ENCODE measurements around the gene MIDN. TPM values are rescaled to one million over a fixed set of nuclear protein-coding genes. Genes with fewer than 3 reads are reported as not detected.
"Not testable (repeated sequence)": the region's sequence is repeated elsewhere in the genome, so short reads cannot be mapped to it uniquely, and the experiment has no call there.

Gene MIDN
- total RNA-seq = 10 to 100 TPM; 85.9 to 88.3 TPM

DNA sequence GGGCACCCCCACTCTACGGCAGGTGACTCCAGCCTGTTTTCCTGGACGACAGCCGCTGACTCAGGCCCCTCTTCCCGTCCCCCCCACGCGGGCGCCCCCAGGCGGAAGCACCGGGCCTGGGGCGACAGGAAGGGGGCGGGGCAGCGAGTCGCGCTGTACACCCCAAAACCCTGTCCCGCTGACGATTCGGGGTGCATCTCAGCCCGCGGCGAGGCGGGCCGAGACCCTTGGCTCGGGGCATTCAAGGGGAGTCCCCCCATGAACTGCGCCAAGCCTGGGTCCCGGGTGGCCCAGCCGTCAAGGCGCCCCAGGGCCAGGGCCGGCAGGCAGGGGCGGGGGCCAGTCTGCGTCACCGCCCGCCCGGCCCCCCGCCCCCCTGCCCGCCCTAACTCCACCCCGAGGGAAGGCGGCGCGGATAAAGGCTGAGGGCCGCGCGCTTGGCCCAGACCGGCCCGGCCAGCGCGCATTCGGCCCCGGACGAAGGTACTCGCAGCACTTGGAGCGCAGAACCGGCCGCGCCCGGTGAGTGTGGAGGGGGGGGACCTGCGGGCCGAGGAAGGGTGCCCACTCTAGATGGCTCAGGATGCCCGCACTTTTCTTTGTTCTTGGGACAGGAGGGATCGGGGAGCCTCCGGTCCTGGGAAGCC, at the start of gene MIDN:
TSS of gene MIDN (plus strand) at position 445 of the 647 bp plus-strand sequence. CDS start 1,714 bp downstream, outside the sequence.
- Mint-ChIP-seq H3K36me3 (no peaks in the 10 kb centered on the region), H3K9me3 (no peaks in the 10 kb centered on the region), H3K27ac (peak within 1 kb of the TSS; percentile 29 to 56), H3K27me3 (no peaks in the 10 kb centered on the region), H3K4me1 (ENCODE audit: low read depth in 2 of 2) (peaks cover under 1 to 9% of the 10 kb centered on the region in 2 donors), H3K4me3 (peak within 1 kb of the TSS; percentile 70)
- ATAC-seq = peak; percentile 37 to 52
- peak; percentile 85 for DNase-seq (ENCODE audit: low spot score)

DNA sequence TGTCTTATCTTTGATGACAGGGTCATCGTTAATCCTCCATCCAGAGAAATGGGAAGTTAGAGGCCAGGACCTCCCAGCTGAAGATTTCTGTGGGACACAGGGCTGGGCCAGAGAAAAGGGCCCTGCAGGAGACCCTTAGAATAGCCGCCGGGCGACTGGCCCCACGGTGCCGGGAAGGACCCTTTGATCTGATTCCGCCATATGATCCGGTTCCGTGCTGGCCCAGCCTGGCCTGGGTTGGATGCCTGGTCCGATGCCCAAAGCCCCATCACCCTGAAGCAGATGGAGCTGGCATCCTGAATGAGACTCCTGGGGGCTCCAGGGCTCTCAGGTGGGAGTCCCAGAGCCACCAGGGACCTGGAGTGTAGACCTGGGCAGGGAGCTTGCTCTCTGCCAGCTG, 48.9 kb upstream of the MIDN start:
- ATAC-seq = no peak
- Mint-ChIP-seq H3K27ac (no peak overlapping the region), H3K4me1 (ENCODE audit: low read depth in 2 of 2) (peaks cover 4 to 9% of the 10 kb centered on the region in 2 donors), H3K27me3 (no peaks in the 10 kb centered on the region), H3K9me3 (no peaks in the 10 kb centered on the region), H3K36me3 (no peaks in the 10 kb centered on the region), H3K4me3 (no peak overlapping the region)
- DNase-seq (ENCODE audit: low spot score) = no peak

DNA sequence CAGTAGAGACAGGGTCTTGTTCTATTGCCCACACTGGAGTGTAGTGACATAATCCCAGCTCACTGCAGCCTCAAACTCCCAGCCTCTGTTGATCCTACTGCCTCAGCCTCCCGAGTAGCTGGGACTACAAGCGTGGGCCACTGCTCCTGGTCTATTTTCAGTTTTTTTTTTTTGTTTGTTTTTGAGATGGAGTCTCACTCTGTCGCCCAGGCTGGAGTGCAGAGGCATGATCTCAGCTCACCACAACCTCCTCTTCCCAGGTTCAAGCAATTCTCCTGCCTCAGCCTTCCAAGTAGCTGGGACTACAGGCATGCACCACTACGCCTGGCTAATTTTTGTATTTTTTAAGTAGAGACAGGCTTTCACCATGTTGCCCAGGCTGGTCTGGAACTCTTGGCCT, 47.8 kb upstream of the MIDN start:
- not testable (repeated sequence) for H3K27me3 Mint-ChIP-seq; H3K4me3 Mint-ChIP-seq; H3K36me3 Mint-ChIP-seq; DNase-seq (ENCODE audit: low spot score); ATAC-seq; H3K9me3 Mint-ChIP-seq; H3K4me1 Mint-ChIP-seq (ENCODE audit: low read depth in 2 of 2)
- H3K27ac Mint-ChIP-seq = peak overlapping the region in 1 of 2 donors; percentile 27

DNA sequence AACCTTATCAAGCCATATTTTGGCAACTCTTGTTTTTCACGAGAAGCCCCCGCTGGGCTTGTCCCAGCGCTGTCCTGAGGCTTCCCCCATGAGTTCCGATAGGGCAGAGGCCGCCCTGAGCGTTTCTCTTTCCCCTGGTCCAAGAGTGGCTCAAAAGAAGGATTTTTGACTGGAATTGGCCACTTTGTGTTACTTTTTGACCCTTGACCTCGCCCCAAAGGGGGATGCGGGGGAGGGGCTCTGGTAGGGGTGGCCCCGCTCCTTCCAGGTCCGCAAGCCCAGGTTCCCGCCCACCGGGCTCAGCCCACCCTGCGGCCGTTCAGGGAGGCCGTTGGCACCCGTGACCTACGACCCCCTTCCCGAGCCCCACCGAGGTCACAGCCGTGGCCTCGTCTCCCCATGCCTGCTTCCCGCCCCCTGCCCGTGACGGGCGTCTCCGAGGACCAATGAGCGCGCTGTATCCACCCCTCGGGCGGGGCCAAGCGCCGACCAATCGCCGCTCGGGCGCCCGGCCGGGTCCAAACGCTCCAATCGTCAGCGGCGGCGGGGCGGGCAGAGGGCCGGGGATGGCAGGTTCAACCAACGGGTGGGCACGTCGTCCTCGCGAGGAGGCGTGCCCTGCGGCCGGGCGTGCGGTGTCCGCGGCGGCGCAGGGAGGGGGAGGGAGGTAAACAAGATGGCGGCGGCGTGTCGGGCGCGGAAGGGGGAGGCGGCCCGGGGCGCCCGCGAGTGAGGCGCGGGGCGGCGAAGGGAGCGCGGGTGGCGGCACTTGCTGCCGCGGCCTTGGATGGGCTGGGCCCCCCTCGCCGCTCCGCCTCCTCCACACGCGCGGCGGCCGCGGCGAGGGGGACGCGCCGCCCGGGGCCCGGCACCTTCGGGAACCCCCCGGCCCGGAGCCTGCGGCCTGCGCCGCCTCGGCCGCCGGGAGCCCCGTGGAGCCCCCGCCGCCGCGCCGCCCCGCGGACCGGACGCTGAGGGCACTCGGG, 43.0 kb upstream of the MIDN start, which contains the start of gene STK11:
TSS of gene STK11 (plus strand) at position 665 of the 986 bp plus-strand sequence. CDS start 1,136 bp downstream, outside the sequence.
- peak within 1 kb of the TSS; percentile 97 for H3K4me3 Mint-ChIP-seq
- DNase-seq (ENCODE audit: low spot score) (peak; percentile 100), ATAC-seq (peak; percentile 98 to 99)
- H3K4me1 Mint-ChIP-seq (ENCODE audit: low read depth in 2 of 2) = peaks cover 17 to 21% of the 10 kb centered on the region in 2 donors
- H3K36me3 Mint-ChIP-seq = no peaks in the 10 kb centered on the region
- peak within 1 kb of the TSS; percentile 90 to 92 for H3K27ac Mint-ChIP-seq
- no peaks in the 10 kb centered on the region for H3K9me3 Mint-ChIP-seq
- no peaks in the 10 kb centered on the region for H3K27me3 Mint-ChIP-seq

DNA sequence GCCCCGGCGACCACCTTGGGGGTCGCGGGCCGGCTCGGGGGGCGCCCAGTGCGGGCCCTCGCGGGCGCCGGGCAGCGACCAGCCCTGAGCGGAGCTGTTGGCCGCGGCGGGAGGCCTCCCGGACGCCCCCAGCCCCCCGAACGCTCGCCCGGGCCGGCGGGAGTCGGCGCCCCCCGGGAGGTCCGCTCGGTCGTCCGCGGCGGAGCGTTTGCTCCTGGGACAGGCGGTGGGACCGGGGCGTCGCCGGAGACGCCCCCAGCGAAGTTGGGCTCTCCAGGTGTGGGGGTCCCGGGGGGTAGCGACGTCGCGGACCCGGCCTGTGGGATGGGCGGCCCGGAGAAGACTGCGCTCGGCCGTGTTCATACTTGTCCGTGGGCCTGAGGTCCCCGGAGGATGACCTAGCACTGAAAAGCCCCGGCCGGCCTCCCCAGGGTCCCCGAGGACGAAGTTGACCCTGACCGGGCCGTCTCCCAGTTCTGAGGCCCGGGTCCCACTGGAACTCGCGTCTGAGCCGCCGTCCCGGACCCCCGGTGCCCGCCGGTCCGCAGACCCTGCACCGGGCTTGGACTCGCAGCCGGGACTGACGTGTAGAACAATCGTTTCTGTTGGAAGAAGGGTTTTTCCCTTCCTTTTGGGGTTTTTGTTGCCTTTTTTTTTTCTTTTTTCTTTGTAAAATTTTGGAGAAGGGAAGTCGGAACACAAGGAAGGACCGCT, 42.1 kb upstream of the MIDN start:
- Mint-ChIP-seq H3K27ac (peak overlapping the region; percentile 90 to 92), H3K36me3 (no peaks in the 10 kb centered on the region), H3K4me3 (peak overlapping the region; percentile 97), H3K4me1 (ENCODE audit: low read depth in 2 of 2) (peaks cover 17 to 21% of the 10 kb centered on the region in 2 donors), H3K27me3 (no peaks in the 10 kb centered on the region), H3K9me3 (no peaks in the 10 kb centered on the region)
- peak; percentile 58 for DNase-seq (ENCODE audit: low spot score)
- no peak for ATAC-seq

DNA sequence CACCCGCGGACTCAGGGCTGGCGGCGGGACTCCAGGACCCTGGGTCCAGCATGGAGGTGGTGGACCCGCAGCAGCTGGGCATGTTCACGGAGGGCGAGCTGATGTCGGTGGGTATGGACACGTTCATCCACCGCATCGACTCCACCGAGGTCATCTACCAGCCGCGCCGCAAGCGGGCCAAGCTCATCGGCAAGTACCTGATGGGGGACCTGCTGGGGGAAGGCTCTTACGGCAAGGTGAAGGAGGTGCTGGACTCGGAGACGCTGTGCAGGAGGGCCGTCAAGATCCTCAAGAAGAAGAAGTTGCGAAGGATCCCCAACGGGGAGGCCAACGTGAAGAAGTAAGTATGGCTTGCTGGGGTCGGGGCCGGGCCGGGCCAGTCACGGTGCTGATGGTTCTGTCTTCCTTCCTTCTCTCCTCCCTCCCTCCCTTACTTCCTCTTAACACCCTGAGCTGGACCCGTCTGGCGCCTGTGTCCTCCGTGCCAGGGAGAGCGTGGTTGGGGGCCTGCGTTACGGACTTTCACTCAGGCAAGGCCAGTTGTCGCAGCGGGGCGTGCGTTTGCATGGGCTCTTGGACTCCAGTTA, 41.4 kb upstream of the MIDN start:
- peak overlapping the region; percentile 97 for H3K4me3 Mint-ChIP-seq
- no peaks in the 10 kb centered on the region for H3K9me3 Mint-ChIP-seq
- DNase-seq (ENCODE audit: low spot score) (peak; percentile 63), ATAC-seq (no peak)
- H3K27me3 Mint-ChIP-seq = no peaks in the 10 kb centered on the region
- H3K36me3 Mint-ChIP-seq = no peaks in the 10 kb centered on the region
- peaks cover 17 to 21% of the 10 kb centered on the region in 2 donors for H3K4me1 Mint-ChIP-seq (ENCODE audit: low read depth in 2 of 2)
- peak overlapping the region; percentile 90 to 92 for H3K27ac Mint-ChIP-seq

DNA sequence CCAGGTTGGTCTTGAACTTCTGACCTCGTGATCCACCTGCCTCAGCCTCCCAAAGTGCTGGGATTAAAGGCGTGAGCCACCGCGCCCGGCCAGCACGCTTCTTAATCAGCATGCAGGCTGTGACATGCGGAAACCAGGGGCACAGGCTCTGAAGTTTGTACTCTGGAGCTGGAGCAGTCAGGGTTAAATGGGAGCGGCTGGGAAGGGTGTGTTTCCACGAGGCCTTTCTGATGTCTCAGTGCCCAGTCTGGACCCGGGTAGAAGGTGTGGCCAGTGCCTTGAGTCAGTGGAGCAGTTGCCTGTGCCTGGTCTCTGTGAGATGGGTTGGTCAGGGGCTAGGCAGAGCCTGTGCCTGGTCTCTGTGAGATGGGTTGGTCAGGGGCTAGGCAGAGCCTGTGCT, 39.6 kb upstream of the MIDN start:
- H3K27ac Mint-ChIP-seq, ATAC-seq, H3K27me3 Mint-ChIP-seq, H3K4me3 Mint-ChIP-seq, H3K9me3 Mint-ChIP-seq, H3K36me3 Mint-ChIP-seq: not testable (repeated sequence)
- peaks cover 18 to 21% of the 10 kb centered on the region in 2 donors for H3K4me1 Mint-ChIP-seq (ENCODE audit: low read depth in 2 of 2)
- peak; percentile 10 for DNase-seq (ENCODE audit: low spot score)

DNA sequence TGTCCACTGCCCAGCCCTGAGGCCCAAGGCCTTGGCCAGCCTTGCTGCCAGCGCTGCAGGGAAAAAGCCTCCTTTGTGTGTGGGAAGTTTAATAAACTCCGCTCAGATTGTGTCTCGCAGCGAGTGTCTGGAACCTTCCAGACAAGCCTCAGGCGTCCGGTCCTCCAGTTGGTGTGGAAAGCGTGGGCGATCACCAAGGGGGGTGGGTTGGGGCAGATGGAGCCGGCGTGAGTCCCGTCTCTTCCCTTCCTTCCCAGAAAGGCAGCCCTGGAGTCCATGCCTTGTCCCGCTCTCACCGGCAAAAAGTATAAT, 38.2 kb upstream of the MIDN start:
- H3K9me3 Mint-ChIP-seq = no peaks in the 10 kb centered on the region
- no peak overlapping the region for H3K27ac Mint-ChIP-seq
- no peaks in the 10 kb centered on the region for H3K36me3 Mint-ChIP-seq
- DNase-seq (ENCODE audit: low spot score) (peak; percentile 32), ATAC-seq (no peak)
- peaks cover 23 to 26% of the 10 kb centered on the region in 2 donors for H3K4me1 Mint-ChIP-seq (ENCODE audit: low read depth in 2 of 2)
- H3K4me3 Mint-ChIP-seq = no peak overlapping the region
- no peaks in the 10 kb centered on the region for H3K27me3 Mint-ChIP-seq

DNA sequence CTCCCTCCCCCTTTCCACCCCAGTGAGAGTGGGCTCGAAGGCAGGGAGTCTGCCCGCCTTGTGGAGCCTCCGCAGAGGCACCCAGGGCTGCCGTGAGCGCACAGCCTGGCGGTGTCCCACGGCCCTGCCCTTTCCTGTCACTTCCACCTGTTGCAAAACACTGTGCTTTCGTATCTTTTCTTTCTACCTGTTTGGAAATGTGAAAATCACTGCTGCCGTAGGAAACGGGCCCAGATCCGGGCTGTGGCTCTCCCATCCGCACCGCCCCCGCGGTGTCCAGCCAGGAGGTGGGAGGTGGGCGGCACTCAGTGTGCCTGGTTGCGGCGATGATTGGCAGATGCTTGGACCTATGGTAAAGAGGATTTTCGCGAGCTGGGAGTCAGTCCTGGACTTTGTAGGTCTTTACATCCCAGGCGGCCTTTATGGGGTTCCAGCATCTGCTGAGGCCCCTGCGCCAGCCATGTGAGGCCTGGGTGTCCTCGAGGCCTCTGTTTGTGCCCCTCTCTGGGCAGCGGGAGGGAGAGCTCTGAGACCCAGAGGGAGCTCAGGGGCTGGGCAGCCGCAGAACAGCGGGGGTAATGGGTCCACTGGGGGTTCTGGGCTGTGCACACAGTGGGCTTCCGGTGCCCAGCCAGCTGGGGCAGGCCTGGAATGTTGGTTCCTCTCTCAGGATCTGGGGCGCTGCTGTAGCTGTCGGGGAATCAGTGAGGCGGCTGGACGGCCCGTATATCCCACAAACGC, 36.7 kb upstream of the MIDN start:
- Mint-ChIP-seq H3K27ac (no peak overlapping the region), H3K9me3 (no peaks in the 10 kb centered on the region), H3K27me3 (no peaks in the 10 kb centered on the region), H3K4me1 (ENCODE audit: low read depth in 2 of 2) (peaks cover 22 to 24% of the 10 kb centered on the region in 2 donors), H3K36me3 (no peaks in the 10 kb centered on the region), H3K4me3 (no peak overlapping the region)
- ATAC-seq (no peak), DNase-seq (ENCODE audit: low spot score) (no peak)

DNA sequence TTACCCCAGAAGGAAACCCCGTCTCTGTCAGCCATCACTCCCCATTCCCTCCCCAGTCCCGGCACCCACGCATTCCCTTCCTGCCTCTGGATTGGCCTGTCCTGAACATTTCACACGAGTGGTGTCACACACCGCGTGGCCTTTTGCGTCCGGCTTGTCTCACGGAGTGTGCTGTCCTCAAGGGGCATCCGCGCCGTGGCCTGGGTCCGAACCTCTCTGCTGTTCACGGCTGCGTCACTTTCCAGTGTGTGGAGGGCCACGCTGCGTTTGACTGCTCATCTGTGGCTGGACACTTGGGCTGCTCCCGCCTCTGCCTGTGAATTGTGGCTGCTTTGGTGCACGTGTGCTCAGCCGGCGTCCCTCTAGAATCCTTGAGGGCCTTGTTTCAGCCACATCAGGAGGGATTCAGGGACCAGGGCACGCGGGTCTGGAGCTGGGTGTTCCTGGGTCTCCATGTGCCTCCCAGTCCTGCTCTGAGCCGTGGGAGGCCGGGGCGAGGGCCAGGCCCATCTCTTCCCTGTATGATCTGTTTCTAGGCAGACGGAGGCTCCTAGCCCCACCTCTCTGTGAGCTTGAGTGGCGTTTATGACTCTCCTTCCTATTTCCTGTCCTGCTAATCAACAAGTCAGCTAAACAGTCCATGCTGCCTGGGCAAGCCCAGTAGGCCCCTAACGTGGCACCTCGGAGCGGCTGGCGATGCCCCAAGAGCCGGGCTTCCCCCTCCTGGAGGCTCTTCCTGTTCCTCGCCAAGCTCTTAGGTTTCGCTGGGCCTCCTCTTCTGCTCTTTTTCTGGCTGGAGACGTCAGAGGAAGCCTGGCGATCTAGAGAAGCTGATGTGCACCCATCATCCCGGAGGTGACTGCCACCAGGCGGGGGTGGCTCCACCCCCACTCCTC, 34.7 kb upstream of the MIDN start:
- Mint-ChIP-seq H3K4me1 (ENCODE audit: low read depth in 2 of 2) (peaks cover 11 to 15% of the 10 kb centered on the region in 2 donors), H3K4me3 (peak overlapping the region; percentile 43), H3K27ac (peak overlapping the region; percentile 77 to 97), H3K36me3 (no peaks in the 10 kb centered on the region), H3K9me3 (no peaks in the 10 kb centered on the region), H3K27me3 (no peaks in the 10 kb centered on the region)
- ATAC-seq = peak; percentile 54 to 75
- DNase-seq (ENCODE audit: low spot score) = peak; percentile 59

DNA sequence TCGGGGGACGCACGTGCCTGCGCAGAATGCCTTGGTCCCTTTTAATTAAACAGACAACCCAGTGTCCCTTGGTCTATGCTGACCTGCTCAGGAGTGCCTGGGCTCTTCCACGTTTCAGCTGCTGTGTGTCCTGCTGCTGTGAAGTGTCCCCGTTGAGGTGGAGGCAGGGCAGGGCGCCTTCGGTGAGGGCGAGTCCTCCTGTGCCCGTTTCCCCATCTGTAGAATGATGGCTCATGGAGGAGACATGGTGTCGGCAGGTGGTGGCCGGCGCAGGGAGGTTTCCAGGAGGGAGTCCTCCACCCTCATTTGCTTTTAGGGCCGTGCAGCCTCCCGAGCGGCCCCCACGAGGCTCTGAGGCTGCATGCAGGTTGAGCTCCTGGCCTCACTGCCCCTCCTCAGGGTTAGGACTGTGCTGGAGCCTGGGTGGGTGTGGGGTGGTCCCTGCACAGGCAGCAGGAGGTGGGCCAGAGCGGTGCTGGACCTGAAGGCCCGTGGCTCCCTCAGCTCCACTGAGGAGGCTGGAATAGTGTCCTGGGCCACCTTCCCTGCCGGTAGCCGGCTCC, 34.0 kb upstream of the MIDN start:
- Mint-ChIP-seq H3K4me1 (ENCODE audit: low read depth in 2 of 2) (peaks cover 11 to 15% of the 10 kb centered on the region in 2 donors), H3K27me3 (no peaks in the 10 kb centered on the region), H3K4me3 (no peak overlapping the region), H3K27ac (peak overlapping the region; percentile 77 to 97), H3K9me3 (no peaks in the 10 kb centered on the region), H3K36me3 (no peaks in the 10 kb centered on the region)
- ATAC-seq (peak in 1 of 2 donors; percentile 30), DNase-seq (ENCODE audit: low spot score) (peak; percentile 26)
